HG03439 (cell line): Measurements from ENCODE around the gene CD28.
"Not testable (repeated sequence)": the region's sequence is repeated elsewhere in the genome, so short reads cannot be mapped to it uniquely, and the experiment has no call there.

ENCODE experiments used
- ATAC-seq: cut with Tn5 transposase; IDR thresholded peaks from one replicate; pipeline ENCODE4 v1.9.1; 2021; ENCODE audit warnings: mild to moderate bottlenecking, moderate library complexity; ENCODE audit not compliant: unreplicated experiment

Gene CD28

GRCh38 chr2:203685789-203686420 is 20.5 kb upstream of the CD28 start:
- no peak for ATAC-seq

- ATAC-seq, result no peak
Observed at GRCh38 chr2:203687165-203687564, 19.3 kb upstream of the CD28 start.

GRCh38 chr2:203688798-203689197 is 17.6 kb upstream of the CD28 start:
- peak; percentile 81 for ATAC-seq

DNA sequence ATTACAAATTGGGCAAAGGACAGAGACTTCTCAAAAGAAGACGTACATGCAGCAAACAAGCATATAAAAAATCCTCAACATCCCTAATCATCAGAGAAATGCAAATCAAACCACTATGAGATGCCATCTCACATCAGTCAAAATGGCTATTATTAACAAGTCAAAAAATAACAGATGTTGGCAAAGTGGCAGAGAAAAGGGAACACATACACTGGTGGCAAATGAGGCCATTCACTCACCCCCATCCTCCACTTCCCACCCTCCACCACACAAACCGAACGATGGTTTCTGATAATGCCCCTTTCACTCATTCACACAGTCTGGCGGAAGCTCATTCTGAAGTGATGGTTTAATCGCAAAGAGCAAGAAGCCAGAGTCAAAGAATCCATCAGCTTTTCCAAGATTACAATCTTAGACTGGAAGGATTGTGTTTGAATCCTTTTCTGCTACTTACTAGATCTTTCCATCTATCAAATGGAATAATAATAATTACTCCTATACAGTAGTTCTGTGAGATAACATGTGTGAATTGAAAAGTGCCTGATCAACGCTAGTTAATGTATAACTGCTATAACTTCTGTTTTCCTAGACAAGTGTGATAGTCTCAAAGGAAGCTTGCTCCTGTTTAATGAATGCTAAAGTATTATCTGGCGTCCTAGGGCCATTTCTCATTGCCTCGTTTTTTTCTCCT is 16.9 kb upstream of the CD28 start:
- ATAC-seq, result no peak

GRCh38 chr2:203690117-203690431 is 16.4 kb upstream of the CD28 start:
- no peak for ATAC-seq

DNA sequence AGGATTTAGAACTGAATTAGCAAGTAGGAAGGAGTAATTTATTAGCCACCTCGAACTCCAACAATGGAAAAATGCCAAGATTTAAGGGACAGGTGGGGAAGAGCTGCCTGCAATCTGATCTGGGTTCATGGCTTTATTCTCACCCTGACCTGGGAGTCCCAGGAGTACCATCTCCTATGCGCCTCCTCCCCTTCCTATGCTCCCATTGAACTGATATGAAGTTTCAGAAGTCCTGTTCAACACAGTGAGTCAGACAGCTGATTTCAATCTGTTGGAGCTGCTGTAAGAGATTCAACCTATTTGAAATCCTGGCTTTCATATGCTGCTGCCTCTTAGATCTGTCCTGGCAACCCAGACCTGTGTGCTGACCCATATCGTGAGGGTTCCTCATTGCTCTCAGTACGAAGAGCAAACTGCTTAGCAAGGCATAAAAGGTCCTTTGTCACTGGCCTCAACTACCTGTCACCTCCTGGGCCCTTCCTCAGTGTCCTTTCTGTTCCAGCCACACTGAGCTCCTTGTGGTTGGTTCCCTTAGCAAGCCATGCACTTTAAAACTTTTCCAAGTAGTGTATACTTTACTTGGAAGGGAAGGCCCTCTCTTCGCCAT is 15.9 kb upstream of the CD28 start:
- no peak for ATAC-seq

DNA sequence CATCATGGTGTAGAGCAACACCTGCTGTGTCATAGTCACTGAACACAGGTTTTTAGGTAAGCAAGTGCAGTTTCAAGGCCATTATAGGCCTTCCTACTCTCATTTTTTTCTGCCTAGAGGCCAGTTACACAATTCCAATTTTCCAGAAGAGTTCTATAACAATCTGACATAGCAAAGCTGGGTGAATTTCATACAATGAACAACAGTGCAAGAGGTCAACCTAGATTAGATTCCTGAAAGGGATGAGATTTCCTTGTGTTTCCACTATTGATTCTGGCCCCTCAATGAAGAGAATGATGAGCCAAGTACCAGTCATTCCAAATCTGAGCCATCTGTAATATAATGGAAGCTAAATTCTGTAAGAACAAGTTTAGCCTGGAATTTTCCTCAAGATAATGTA is 15.3 kb upstream of the CD28 start:
- no peak for ATAC-seq

DNA sequence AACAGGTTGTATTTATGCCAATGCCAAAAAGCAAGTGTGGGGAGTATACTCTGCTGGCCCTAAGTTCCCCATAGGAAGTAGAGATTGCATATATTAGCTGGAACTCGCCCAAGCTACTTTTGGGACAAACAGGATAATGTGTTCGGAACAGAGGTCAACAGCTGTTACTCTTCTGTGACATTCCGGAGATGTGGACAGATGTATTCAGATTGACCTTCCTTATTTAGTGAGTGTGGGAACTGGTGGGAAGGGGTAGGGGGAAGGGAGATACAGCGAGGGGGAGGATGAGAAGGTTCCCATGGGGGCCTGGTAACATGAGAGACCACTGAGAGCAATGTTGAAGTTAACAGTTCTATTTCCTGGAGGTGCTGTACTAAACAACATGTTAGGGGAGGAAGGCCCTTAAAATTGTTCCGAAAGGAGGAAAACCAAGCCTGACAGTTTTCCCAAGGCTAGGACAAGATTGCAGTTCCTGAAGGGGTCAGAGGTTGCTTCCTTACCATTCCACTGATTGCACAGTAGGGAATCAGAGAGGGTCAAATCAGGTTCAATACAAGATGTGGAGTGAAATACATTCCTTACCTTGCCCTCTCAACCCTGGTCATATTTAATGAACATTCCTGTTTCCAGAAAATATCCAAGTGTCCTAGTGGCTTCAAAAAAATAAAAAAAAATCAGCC is 14.3 kb upstream of the CD28 start:
- no peak for ATAC-seq

DNA sequence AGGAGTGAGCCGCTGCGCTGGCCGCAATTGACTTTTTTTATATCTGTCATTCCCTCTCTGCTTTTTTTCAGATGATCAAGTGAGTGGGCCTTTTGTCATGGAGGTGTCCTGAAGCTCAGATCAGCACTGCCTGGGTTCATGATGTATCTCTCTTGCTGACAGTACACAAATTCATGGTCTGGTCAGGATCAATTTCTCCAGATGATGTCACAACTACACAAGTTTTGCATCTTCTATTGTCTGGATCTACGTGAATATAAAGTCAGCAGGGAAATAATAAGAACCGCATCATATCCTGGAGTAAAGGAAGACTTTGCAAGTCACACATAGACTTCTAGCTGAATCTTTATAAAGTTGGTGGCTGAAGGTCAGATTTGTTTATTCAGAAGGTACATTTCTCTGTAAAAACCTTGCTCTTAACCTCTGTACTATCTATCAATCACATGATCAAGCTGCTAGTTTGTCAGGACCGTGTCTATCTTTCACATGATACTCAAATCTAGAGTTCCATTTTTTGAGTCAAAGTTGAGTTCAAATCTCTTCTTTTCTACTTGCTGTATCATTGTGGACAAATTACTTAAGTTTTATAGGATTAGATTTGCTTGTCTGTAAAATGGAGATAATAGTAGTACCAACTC is 13.1 kb upstream of the CD28 start:
- no peak for ATAC-seq

DNA sequence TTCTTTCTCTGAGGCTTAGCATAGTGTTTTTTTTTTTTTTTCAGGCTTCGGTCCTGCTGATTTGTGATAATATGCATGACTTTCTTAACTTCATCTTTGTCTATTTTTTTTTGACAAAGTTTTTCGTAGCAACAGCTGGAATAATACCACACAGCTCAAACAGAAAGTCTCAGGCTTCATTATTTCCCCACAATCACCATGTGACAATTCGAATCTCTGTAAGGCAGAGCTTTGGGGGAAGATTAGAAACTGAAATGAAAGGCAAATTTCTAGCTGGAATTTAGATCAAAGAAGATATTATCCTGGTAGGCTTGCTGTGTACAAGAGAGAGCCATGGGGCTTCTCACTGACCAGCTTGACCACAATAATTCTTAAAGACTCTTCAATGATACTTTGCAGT is 12.2 kb upstream of the CD28 start:
- no peak for ATAC-seq

GRCh38 chr2:203697190-203697589 is 9.2 kb upstream of the CD28 start:
- peak; percentile 76 for ATAC-seq

- ATAC-seq, result not testable (repeated sequence)
Observed at GRCh38 chr2:203697763-203698162, 8.7 kb upstream of the CD28 start.

- ATAC-seq, result not testable (repeated sequence)
Observed at GRCh38 chr2:203698410-203698809, 8.0 kb upstream of the CD28 start.

DNA sequence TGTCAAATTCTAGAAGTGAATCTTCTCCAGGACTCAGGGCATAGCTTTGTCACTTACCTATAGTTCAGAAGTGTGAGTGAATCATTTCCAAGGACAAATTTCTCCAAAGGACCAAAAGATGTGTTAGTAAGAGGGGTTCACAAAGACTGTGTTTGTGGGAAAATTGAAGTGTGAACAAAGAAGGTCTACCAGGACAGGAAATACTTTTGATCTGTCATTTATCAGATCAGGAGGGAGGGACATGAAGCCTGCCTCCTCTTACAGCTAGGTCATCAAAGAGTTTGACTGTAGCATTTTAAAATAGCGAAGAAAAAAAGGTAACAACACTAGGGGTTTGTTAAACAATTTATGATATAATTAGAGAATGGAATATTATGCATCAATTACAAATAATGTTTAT is 2.0 kb upstream of the CD28 start:
- no peak for ATAC-seq

- no peak for ATAC-seq
Observed at GRCh38 chr2:203705178-203705577, 1.3 kb upstream of the CD28 start.

DNA sequence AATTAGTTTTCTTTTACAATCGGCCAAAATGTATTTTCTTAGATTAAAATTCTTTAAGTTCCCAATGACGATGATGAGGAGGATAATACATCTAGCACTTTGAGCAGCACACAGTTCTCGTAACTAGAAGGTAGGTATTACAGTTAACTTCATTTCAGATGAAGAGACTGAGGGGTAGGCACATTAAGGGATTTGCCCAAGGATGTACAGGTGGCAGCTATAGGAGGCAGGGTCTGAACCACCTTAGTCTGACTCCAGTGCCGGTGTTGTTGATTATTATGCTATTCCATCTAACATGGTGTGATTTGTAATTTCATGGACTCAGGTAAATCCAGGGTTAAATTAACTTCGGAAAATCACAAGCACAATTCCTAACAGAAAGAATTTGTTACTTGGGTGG is 1.1 kb downstream of the CD28 start:
- ATAC-seq, result no peak

DNA sequence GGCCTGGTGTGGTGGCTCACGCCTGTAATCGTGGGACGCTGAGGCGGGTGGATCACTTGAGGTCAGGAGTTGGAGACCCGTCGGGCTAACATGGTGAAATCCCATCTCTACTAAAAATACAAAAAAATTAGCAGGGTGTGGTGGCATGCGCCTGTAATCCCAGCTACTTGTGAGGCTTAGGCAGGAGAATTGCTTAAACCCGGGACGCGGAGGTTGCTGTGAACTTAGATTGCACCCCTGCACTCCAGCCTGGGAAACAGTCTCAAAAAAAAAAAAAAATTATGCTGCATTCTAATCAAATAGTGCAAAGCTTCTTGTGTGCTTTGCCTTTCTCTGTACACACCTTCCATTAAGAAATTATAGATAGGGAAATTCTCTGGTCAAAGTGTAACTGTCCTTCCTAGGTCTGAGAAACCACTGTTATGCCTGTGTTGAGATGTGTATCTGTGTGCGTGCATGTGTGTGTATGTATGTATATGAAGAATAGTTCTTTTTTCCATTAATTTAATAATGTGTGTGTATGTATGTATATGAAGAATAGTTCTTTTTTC is 2.5 kb downstream of the CD28 start:
- ATAC-seq, result no peak

DNA sequence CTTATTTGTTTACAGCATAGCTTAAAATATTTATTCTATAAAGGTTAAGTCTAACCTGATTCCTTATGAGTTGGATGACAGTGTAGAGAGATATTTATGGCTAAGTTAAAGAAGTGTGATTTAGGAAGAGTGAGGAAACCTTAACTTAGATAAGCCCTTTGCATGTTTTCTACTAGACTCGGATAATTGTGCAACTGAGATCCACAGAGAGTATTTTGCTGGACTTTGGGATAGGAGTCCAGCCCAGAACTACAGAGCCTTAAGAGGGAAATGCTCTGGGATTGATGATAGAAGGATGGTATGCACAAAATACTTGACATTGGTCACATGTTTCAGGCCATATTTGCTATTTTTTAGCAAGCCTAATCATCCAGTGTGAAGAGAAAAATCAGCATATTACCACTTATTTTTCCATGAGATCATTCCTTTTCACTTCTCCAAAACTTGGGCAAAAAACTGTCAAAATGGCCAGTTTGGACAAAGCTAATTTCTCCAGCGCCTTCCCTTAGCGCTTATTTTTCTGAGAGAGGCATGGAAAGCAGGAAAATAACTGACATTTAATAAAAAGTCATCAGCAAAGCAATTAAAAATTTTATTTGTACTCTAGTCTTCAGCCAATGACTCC is 3.1 kb downstream of the CD28 start:
- ATAC-seq, result no peak

- ATAC-seq, result no peak
Observed at GRCh38 chr2:203710226-203710625, 3.8 kb downstream of the CD28 start.

- ATAC-seq, result no peak
Observed at GRCh38 chr2:203710952-203711351, 4.5 kb downstream of the CD28 start.

- ATAC-seq, result no peak
Observed at GRCh38 chr2:203711399-203711798, 5.0 kb downstream of the CD28 start.
